GM23338 (cell line): Measurements from ENCODE around the gene PSG6.
"Not testable (repeated sequence)": the region's sequence is repeated elsewhere in the genome, so short reads cannot be mapped to it uniquely, and the experiment has no call there.

ENCODE experiments used
- CTCF ChIP-seq, 2 experiments: fragments of 200-600 bp in 1 of 2; sonication (generic) in 1 of 2; conservative IDR thresholded peaks; 2 replicates each; pipeline versions ENCODE4 v1.5.1 to v1.6.1; 2016 to 2017; ENCODE audit warnings: antibody characterized with exemption in 2 of 2, low read depth in 2 of 2, mild to moderate bottlenecking in 2 of 2, moderate library complexity in 1 of 2
- EZH2phosphoT487 ChIP-seq: fragments of 200-600 bp; sonication (generic); IDR thresholded peaks from one replicate; pipeline ENCODE4 v1.8.1; 2018; ENCODE audit warnings: antibody characterized with exemption; ENCODE audit not compliant: unreplicated experiment
- REST ChIP-seq: IDR thresholded peaks from one replicate; pipeline ENCODE4 v1.6.1; 2018; ENCODE audit warnings: antibody characterized with exemption; ENCODE audit not compliant: unreplicated experiment
- ZNF331 ChIP-seq: fragments of 250-450 bp; sonication (Bioruptor Pico); IDR thresholded peaks from 2 replicates; pipeline ENCODE4 v1.5.0; 2020; ENCODE audit warnings: low read depth, mild to moderate bottlenecking, moderate library complexity

- TF ChIP-seq CTCF (conservative IDR thresholded peaks at IDR 0.05; ENCODE audit: low read depth in 2 of 2); REST; ZNF331; EZH2phosphoT487: not testable (repeated sequence)
Measured at GRCh38 chr19:42854745-42855144, 62.9 kb downstream of the PSG6 start.
